ENCODE results near the gene ATG9A.

Gene ATG9A

GRCh38 chr2:219223831-219224610, 5.4 kb downstream of the ATG9A start:
- FAIRE-seq (no peak), DNase-seq (ENCODE audit: low spot score) (no peak)

DNA sequence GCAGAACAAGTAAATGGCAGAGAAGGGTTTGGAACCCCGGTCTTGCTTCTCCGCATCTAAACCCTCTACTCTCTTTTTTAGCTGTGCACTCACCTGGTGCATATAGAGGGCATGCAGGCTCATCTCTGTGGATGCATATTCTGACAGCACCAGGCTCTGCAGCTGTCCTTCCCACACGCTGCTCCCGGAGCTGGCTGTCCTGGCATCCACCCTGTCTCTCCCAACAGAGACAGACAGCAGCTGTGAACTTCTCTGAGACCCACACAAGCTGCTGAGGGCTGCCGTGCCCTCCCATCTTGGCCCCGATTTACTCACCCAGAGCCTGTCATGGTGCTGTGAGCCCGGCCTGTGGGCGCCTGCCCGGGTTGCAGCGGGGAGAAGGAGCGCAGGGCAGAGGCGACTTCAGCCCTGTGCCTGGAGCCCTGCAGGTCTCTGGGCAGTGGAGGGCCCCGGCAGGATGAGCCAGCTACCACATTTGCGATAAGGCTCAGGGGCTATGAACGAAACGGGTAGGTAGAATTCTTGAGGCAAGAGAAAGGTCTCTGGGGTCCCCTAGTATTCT, 7.4 kb downstream of the ATG9A start:
- FAIRE-seq (no peak), DNase-seq (ENCODE audit: low spot score) (no peak)

DNA sequence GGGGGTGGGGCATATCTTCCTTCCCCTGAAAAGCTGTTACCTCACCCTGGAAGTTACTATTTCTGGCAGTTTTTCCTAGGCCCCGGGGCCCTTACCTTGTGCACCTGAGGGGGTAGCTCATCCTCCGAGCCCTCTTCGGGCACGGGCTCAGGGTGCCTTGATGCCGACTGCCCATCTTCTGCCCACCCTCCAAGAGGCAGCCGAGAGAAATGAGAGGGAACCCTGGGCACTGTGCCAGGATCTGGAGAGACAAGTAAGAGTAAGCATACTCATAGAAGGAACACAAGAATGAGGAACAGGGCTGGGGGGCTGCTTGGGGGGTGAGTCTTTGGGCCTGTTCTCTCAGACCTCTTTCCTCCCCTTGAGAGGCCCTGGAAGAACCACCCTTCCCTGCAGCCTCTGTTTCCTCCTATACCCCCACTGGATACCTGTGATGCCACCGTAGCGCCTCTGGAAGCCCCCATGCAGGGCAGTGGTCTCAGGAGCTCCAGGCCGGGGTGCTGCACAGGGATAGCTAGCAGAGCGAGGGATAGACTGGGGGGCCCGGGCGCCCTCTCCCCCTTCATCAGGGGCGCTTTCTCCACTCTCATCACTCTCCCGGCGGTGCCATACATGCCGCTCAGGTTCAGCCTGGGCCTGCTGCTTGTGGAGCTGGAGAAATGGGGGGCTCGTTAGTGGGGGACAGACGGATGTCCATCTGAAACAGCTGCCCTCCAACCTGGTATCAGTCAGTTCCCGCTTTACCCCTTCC, 8.6 kb downstream of the ATG9A start:
- DNase-seq (ENCODE audit: low spot score), result no peak
- no peak for FAIRE-seq

- FAIRE-seq, result no peak
- no peak for DNase-seq (ENCODE audit: low spot score)
Observed at GRCh38 chr2:219219784-219220532, 9.5 kb downstream of the ATG9A start.

- DNase-seq (ENCODE audit: low spot score) (peak; percentile 46), FAIRE-seq (no peak)
Observed at GRCh38 chr2:219218732-219219701, 10.4 kb downstream of the ATG9A start, which contains the start of gene ABCB6. Gene ABCB6 (minus strand): TSS chr2:219218958. CDS start chr2:219218673, 285 bp downstream.

GRCh38 chr2:219218217-219218731, 11.2 kb downstream of the ATG9A start:
- peak; percentile 57 for DNase-seq (ENCODE audit: low spot score)
- no peak for FAIRE-seq

GRCh38 chr2:219216535-219216915, 12.9 kb downstream of the ATG9A start:
- no peak for DNase-seq (ENCODE audit: low spot score)
- no peak for FAIRE-seq

DNA sequence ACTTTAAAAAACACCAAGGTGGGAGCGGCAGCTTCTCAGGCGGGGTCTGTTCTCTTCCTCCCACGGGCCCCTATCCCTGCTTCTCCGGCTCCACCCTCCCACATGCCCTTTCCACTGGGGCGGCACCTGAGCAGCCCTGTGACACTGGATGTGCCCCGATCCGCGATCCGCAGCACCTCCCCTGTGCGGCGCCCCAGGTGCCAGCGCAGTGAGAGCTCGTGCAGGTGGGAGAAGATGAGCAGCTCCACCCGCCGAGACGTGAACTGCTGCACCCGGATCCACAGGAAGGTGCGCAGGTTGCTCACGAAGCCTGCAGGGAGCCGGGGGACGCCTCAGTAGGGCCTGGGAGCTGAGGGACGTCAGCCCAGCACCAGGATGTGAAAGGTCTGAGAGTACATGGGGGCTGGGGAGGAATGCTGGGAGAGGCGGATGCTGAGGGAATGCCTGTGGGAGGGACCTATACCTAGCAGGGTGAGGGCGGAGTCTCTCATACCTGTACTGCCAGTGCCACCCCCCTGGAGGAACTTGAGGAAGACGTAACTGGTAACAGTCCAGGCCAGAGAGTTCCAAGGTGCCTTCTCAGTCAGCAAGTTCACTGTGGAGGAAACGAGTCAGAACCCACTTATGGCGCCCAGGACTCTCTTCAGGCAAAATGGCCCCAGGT, 13.4 kb downstream of the ATG9A start:
- DNase-seq (ENCODE audit: low spot score), result no peak
- FAIRE-seq, result no peak

DNA sequence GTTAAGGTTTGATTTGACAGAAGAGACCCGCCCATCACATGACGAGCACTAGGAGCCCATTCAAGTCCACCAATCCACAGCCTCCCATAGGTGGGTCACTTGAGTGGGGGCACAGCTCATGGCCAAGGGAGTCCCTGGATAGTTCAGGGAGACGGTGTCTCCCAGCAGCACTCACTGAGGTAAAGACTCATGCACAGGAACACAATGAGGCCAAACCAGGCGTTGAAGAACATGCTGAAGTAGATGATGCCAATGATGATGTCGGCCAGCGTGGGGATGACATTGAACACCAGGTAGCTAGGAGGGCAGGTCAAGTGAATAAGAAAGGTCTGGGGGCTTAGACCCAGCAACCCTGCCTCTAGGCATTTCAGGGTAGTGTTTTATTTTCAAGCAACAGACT, 14.7 kb downstream of the ATG9A start:
- DNase-seq (ENCODE audit: low spot score) (no peak), FAIRE-seq (no peak)

DNA sequence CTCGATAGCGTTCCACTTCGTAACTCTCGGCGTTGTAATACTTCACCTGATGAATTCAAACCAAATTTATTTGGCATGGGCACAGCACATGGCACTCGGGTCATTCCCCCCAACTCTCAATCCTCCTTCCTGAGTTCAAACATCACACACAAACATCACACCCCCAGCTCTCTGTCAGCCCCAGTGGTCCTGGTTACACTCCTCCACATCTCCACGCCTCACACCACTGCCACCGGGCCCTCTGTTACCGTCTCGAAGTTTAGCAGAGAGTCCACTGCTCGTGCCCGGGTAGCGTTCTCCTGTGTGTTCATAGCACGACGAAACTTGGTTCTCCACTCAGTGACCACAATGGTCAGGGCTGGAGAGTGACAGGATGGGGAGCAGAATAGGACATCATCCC, 15.3 kb downstream of the ATG9A start:
- DNase-seq (ENCODE audit: low spot score) (no peak), FAIRE-seq (no peak)

GRCh38 chr2:219213486-219214071, 15.9 kb downstream of the ATG9A start:
- no peak for DNase-seq (ENCODE audit: low spot score)
- no peak for FAIRE-seq

DNA sequence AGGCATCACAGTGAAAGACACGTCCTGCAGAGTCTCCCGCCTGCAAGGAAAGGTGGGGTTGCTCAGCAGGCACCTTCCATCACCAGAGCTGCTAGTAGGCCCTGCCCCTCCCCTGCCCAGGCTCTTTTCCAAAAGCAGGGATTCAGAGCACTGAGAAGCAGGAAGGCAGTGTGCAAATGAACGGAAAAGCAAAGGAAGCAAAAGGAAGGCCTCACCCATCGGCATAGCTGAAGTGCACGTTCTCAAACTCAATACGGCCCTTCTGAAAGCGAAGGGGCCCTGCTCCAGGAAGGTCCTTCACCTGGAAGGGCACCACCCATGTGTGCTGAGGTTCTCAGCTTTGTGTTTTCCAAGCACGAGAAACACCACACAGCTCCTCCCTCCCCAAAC, 16.4 kb downstream of the ATG9A start:
- DNase-seq (ENCODE audit: low spot score) (no peak), FAIRE-seq (no peak)

GRCh38 chr2:219210886-219211362, 18.5 kb downstream of the ATG9A start:
- FAIRE-seq (no peak), DNase-seq (ENCODE audit: low spot score) (no peak)

- FAIRE-seq, result no peak
- no peak for DNase-seq (ENCODE audit: low spot score)
Observed at GRCh38 chr2:219210196-219210885, 19.1 kb downstream of the ATG9A start.

GRCh38 chr2:219209236-219210195, 19.9 kb downstream of the ATG9A start:
- DNase-seq (ENCODE audit: low spot score) (no peak), FAIRE-seq (no peak)

DNA sequence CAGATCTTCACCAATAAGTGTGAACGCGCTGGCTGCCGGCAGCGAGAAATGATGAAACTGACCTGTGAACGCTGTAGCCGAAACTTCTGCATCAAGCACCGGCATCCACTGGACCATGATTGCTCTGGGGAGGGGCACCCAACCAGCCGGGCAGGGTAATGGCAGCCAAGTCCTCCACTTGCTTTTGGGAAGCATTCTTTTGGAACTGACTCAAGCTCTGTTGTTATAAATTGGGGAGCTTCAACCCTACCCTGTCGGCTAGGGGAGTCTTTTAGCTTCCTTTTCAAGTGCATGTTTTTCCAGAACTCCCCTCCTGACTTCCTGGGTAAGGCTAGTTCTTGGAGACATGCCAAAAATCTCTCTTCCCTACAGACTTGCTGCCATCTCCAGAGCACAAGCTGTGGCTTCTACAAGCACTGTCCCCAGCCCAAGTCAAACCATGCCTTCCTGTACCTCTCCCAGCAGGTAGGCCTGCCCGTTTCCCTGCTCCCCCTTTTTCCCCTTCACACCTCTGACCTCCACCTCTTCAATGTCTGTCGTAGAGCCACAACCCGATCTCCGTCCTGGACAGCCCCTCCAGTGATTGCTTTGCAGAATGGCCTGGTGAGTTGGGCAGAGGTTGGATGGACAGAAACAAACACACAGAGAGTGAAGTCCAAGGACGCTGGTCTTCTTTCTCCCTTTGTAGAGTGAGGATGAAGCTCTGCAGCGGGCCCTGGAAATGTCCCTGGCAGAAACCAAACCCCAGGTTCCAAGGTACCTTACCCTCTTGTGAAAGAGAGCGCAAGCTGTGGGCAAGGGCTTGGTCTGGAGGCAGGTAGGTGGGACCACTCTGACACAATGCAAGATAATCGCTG, 21.3 kb downstream of the ATG9A start:
- FAIRE-seq (no peak), DNase-seq (ENCODE audit: low spot score) (peak; percentile 14)
